ENCODE measurements around the gene GALNT10. TPM values are rescaled to one million over a fixed set of nuclear protein-coding genes. Genes with fewer than 3 reads are reported as not detected.
A peak's percentile ranks its signal among the peaks of the same experiment; 100 is the strongest.

GALNT10 gene
- total and polyA plus RNA-seq, 2 of the 4 experiments (the other 2 are of a cell fraction): 46.2 to 67.0 TPM

GRCh38 chr5:154308443-154309370, 118.2 kb downstream of the GALNT10 start:
- peak overlapping the region; percentile 9; the same call in 1 of the 2 replicates for H3K18ac ChIP-seq (ENCODE audit: low read depth, low read length)
- no TSS peak for BruUV-seq (replicated peaks)
- H2BK20ac ChIP-seq (ENCODE audit: low read depth, low read length): peak overlapping the region; percentile 61; the same call in 1 of the 2 replicates
- DNase-seq: peak; percentile 72
- TF ChIP-seq CEBPB (IDR thresholded peaks at IDR 0.05; ENCODE audit: low read depth, low read length): no peak
- no peak for TF ChIP-seq MAFK (IDR thresholded peaks at IDR 0.05; ENCODE audit: low read depth, low read length)
- peak; percentile 39 for TF ChIP-seq RCOR1 (IDR thresholded peaks at IDR 0.05; ENCODE audit: insufficient replicate concordance, low read length)
- no peak for TF ChIP-seq NFE2L2 (IDR thresholded peaks at IDR 0.05; ENCODE audit: low read depth, low read length)
- H3K14ac ChIP-seq (replicated peaks; ENCODE audit: low read depth, low read length): peak overlapping the region; percentile 78
- H3K79me1 ChIP-seq (ENCODE audit: low read depth in 1 of 2, low read length in 2 of 2): peaks cover 17 to 37% of the 10 kb centered on the region in 2 experiments
- H3K4me1 ChIP-seq (ENCODE audit: control insufficient read depth, insufficient read depth, low read length): peaks cover 10% of the 10 kb centered on the region
- H4K20me1 ChIP-seq (ENCODE audit: insufficient read depth, low read length): peaks cover 7% of the 10 kb centered on the region; the same call in 1 of the 2 replicates
- H2BK120ac ChIP-seq (ENCODE audit: low read depth, low read length): peak overlapping the region; percentile 69
- H3K56ac ChIP-seq (ENCODE audit: extremely low read depth, insufficient read depth, low read length): no peak overlapping the region
- CTCF ChIA-PET: interaction anchor here (1.2 to 1.4 kb wide), 2 partner anchors 21 to 32 kb away, joined by 3 to 4 read pairs; no protein-coding TSS in a partner anchor
- peak overlapping the region; percentile 76 for H3K4ac ChIP-seq (ENCODE audit: low read depth, low read length)
- no peaks in the 10 kb centered on the region for H3K36me3 ChIP-seq (ENCODE audit: control insufficient read depth, insufficient read depth, low read length)
- 0 out of 2 replicates have a peak, but pooled peaks cover 3% of the 10 kb centered on the region for H3K9me3 ChIP-seq (ENCODE audit: control insufficient read depth, insufficient read depth, low read length)
- peaks cover 16% of the 10 kb centered on the region for H3K9me1 ChIP-seq (ENCODE audit: insufficient read depth, low read length)
- H3K23ac ChIP-seq (ENCODE audit: low read depth, low read length): peak overlapping the region; percentile 58
- 70% methylated on average over 2 of the region's 7 CpGs; no CpG with 5 or more reads in 1 of the 2 experiments for WGBS, 2 experiments (ENCODE audit: extremely low coverage in 2 of 2, insufficient read length in 1 of 2)
- peak overlapping the region in 1 of 2 experiments; percentile 71; a peak in 2 of 4 replicates for H4K8ac ChIP-seq (ENCODE audit: low read depth in 2 of 2, low read length in 2 of 2)
- H3K27ac ChIP-seq (ENCODE audit: insufficient read depth, low read length): peak overlapping the region; percentile 19; the same call in 1 of the 2 replicates
- H2AK5ac ChIP-seq (ENCODE audit: low read depth, low read length): peak overlapping the region; percentile 65; the same call in 1 of the 2 replicates
- peak overlapping the region; percentile 48; the same call in 1 of the 2 replicates for H3K4me2 ChIP-seq (ENCODE audit: low read depth, low read length)
- H2BK15ac ChIP-seq (ENCODE audit: low read depth, low read length): peak overlapping the region; percentile 61; the same call in 1 of the 3 replicates
- H4K91ac ChIP-seq (ENCODE audit: insufficient read depth, low read depth, low read length): peak overlapping the region; percentile 50
- no peak overlapping the region for H3K4me3 ChIP-seq (ENCODE audit: insufficient read depth, low read depth, low read length)
- no peak overlapping the region for H3K9ac ChIP-seq (ENCODE audit: low read depth, low read length)
- no peaks in the 10 kb centered on the region for H3K27me3 ChIP-seq (ENCODE audit: control insufficient read depth, insufficient read depth, low read length)
- in situ Hi-C loops (cut with MboI; ENCODE audit: low sequenced_read_pairs): no loop called here
- H2BK5ac ChIP-seq (ENCODE audit: low read depth, low read length, poor library complexity, severe bottlenecking): peak overlapping the region; percentile 75
- peak overlapping the region; percentile 74 for H2AK9ac ChIP-seq (replicated peaks; ENCODE audit: low read depth, low read length, poor library complexity)
- peak; percentile 67 for ATAC-seq (ENCODE audit: low read depth)
- POLR2A ChIA-PET (ENCODE audit: unreplicated experiment): no interaction called here
- no peak overlapping the region; the same call in 1 of the 2 replicates for H4K5ac ChIP-seq (ENCODE audit: low read depth, low read length)
- intact Hi-C loops (cut with micrococcal nuclease): no loop called here
- peak overlapping the region; percentile 73 for H2AFZ ChIP-seq (replicated peaks; ENCODE audit: low read length, poor library complexity)
- dilution Hi-C loops (cut with HindIII; ENCODE audit: low sequenced_read_pairs, unreplicated experiment): no loop called here

Data from IMR-90 (cell line).